Endothelial cell of umbilical vein (primary cell): ENCODE data around the gene NLRP3. TPM values are rescaled to one million over a fixed set of nuclear protein-coding genes. Genes with fewer than 3 reads are reported as not detected.

Source experiments
- BruUV-seq: library from RNA; stranded (reverse); fragments of 400-500 nt; replicated peaks from 2 replicates; lab custom pipeline; 2021; lab: Mats Ljungman, UMichigan
- CTCF ChIA-PET: fragments of 300-600, 350-600 bp; sonication (Branson Sonifier 250); formaldehyde crosslinking; loops from one replicate; lab custom pipeline; 2021; ENCODE audit warnings: antibody characterized with exemption, inconsistent platforms; lab: Charles Lee
- POLR2A ChIA-PET: fragments of 300-600, 350-600 bp; sonication (Branson Sonifier 250); formaldehyde crosslinking; loops from one replicate; lab custom pipeline; 2021; ENCODE audit warnings: antibody characterized with exemption, inconsistent platforms; lab: Charles Lee
- DNase-seq: peaks from one replicate; pipeline ENCODE4 v3.0.0-alpha.2; 2011; ENCODE audit warnings: low read depth, low spot score
- FAIRE-seq: peaks from 2 replicates; lab custom pipeline; 2011; peaks lifted over from hg19 to GRCh38; lab: Jason Lieb, UNC
- H2AFZ ChIP-seq: 2 replicates; pipeline ENCODE4 v1.6.0; 2012; ENCODE audit warnings: low read depth, low read length, control low read depth, inconsistent platforms
- H3K27ac ChIP-seq: 2 replicates; pipeline ENCODE4 v1.5.1; 2011; ENCODE audit warnings: low read depth, mild to moderate bottlenecking, control low read depth, low read length, moderate library complexity; ENCODE audit not compliant: insufficient read depth
- H3K27me3 ChIP-seq, 2 experiments: 2 replicates each; pipeline versions ENCODE4 v1.6.0 to v1.6.1; 2011; ENCODE audit warnings: low read length in 2 of 2, mixed read lengths in 1 of 2; ENCODE audit not compliant: control insufficient read depth in 2 of 2, insufficient read depth in 2 of 2
- H3K36me3 ChIP-seq, 2 experiments: 2 replicates in 1 of 2; 3 replicates in 1 of 2; pipeline ENCODE4 v1.5.1; 2011; ENCODE audit warnings: low read length in 2 of 2, mild to moderate bottlenecking in 1 of 2, moderate library complexity in 1 of 2; ENCODE audit not compliant: control insufficient read depth in 2 of 2, insufficient read depth in 2 of 2; ENCODE audit errors: extremely low read depth in 1 of 2
- H3K4me1 ChIP-seq: 3 replicates; pipeline ENCODE4 v1.5.1; 2011; ENCODE audit warnings: mild to moderate bottlenecking, low read length; ENCODE audit not compliant: control insufficient read depth, insufficient read depth; ENCODE audit errors: extremely low read depth
- H3K4me2 ChIP-seq: 2 replicates; pipeline ENCODE4 v1.6.1; 2011; ENCODE audit warnings: low read length, control low read depth, mixed read lengths; ENCODE audit not compliant: insufficient read depth
- H3K4me3 ChIP-seq, 3 experiments: fragments of 200-600 bp in 1 of 3; sonication (generic), shearing (Covaris generic) in 1 of 3; replicated peaks in 1 of 3; 2 replicates each; pipeline ENCODE4 v1.5.1; 2011 to 2016; ENCODE audit warnings: control low read depth in 3 of 3, low read length in 3 of 3, mild to moderate bottlenecking in 2 of 3, inconsistent platforms in 1 of 3, low read depth in 1 of 3, moderate library complexity in 1 of 3; ENCODE audit not compliant: insufficient read depth in 1 of 3
- H3K79me2 ChIP-seq: 2 replicates; pipeline ENCODE4 v1.6.0; 2012; ENCODE audit warnings: low read length, inconsistent platforms; ENCODE audit not compliant: control insufficient read depth, insufficient read depth
- H3K9ac ChIP-seq: replicated peaks from 2 replicates; pipeline ENCODE3; 2011; ENCODE audit warnings: low read length, control low read depth; ENCODE audit not compliant: insufficient read depth; ENCODE audit errors: extremely low read depth
- H3K9me1 ChIP-seq: replicated peaks from 3 replicates; pipeline ENCODE4 v1.6.0; 2011; ENCODE audit warnings: mild to moderate bottlenecking, low read length; ENCODE audit not compliant: control insufficient read depth, insufficient read depth; ENCODE audit errors: extremely low read depth
- H3K9me3 ChIP-seq: replicated peaks from 2 replicates; pipeline ENCODE4 v1.5.1; 2012; ENCODE audit warnings: low read length, inconsistent platforms; ENCODE audit not compliant: control insufficient read depth, insufficient read depth
- H4K20me1 ChIP-seq: replicated peaks from 2 replicates; pipeline ENCODE3; 2011; ENCODE audit warnings: mild to moderate bottlenecking, low read length; ENCODE audit not compliant: control insufficient read depth, insufficient read depth; ENCODE audit errors: extremely low read depth
- CTCF ChIP-seq, 2 donors: IDR thresholded peaks; 1 replicate in 1 of 2; 2 replicates in 1 of 2; pipeline ENCODE4 v1.5.1; 2011; ENCODE audit warnings: low read length in 2 of 2, mild to moderate bottlenecking in 2 of 2, moderate library complexity in 2 of 2, control low read depth in 1 of 2, inconsistent platforms in 1 of 2, low read depth in 1 of 2; ENCODE audit not compliant: insufficient read depth in 1 of 2; ENCODE audit errors: extremely low read depth in 1 of 2
- EZH2 ChIP-seq: IDR thresholded peaks from 2 replicates; pipeline ENCODE4 v1.6.1; 2012; ENCODE audit warnings: borderline replicate concordance, low read depth, mild to moderate bottlenecking, moderate library complexity, low read length, inconsistent platforms; ENCODE audit not compliant: severe bottlenecking
- FOS ChIP-seq: IDR thresholded peaks from 2 replicates; pipeline ENCODE4 v1.6.1; 2011; ENCODE audit warnings: mild to moderate bottlenecking, low read length, moderate library complexity, borderline replicate concordance; ENCODE audit not compliant: insufficient read depth
- GATA2 ChIP-seq: IDR thresholded peaks from 2 replicates; pipeline ENCODE4 v1.7.0; 2011; ENCODE audit warnings: low read depth, mild to moderate bottlenecking, moderate library complexity, mixed read lengths, low read length; ENCODE audit not compliant: insufficient read length, insufficient read depth
- JUN ChIP-seq: IDR thresholded peaks from 2 replicates; pipeline ENCODE4 v1.6.1; 2011; ENCODE audit warnings: borderline replicate concordance, low read depth; ENCODE audit not compliant: insufficient read length, insufficient read depth
- MAX ChIP-seq: IDR thresholded peaks from 2 replicates; pipeline ENCODE4 v1.6.1; 2011; ENCODE audit not compliant: insufficient read depth, insufficient read length
- MYC ChIP-seq: IDR thresholded peaks from one replicate; pipeline ENCODE4 v1.6.1; 2011; ENCODE audit warnings: mild to moderate bottlenecking, low read depth, low read length
- POLR2A ChIP-seq: IDR thresholded peaks from 2 replicates; pipeline ENCODE4 v1.6.1; 2012; ENCODE audit warnings: low read depth, mild to moderate bottlenecking, control low read depth, low read length
- POLR2AphosphoS5 ChIP-seq: IDR thresholded peaks from 2 replicates; pipeline ENCODE4 v1.6.1; 2012; ENCODE audit warnings: low read depth, mild to moderate bottlenecking, control low read depth, low read length, moderate library complexity; ENCODE audit not compliant: insufficient read depth
- dilution Hi-C: fragments of 300-500 bp; cut with MboI; formaldehyde crosslinking; loops from one replicate; pipeline ENCODE4 v1.15.0; 2019; ENCODE audit warnings: low sequenced_read_pairs; ENCODE audit not compliant: extremely low pct_ligation_motif_present
- intact Hi-C: fragments of 100-400 bp; cut with micrococcal nuclease; formaldehyde crosslinking; loops from one replicate; pipeline ENCODE4 v1.10.0; 2022
- polyA plus RNA-seq, 4 experiments: library from polyadenylated mRNA; depleted of rRNA in 3 of 4; stranded (reverse) in 3 of 4; unstranded in 1 of 4; fragments of >200 nt; gene quantifications; 2 replicates each; pipeline versions ENCODE4 v1.2.1 to v1.2.3, GENCODE V29; 2011 to 2012; ENCODE audit warnings: missing spikeins in 1 of 4
- total RNA-seq: library from RNA; stranded (reverse); gene quantifications from 2 replicates; pipeline ENCODE4 v1.2.3, GENCODE V29; 2021

The NLRP3 gene
- total and polyA plus RNA-seq, 2 donors (not counting 3 experiments of a cell fraction or from before 2014, with no cell fraction given), result 0.24 to 0.29 TPM

GRCh38 chr1:247442164-247442563 lies 26.2 kb downstream of the NLRP3 start:
- dilution Hi-C loops (no loop called here), intact Hi-C loops (no loop called here)
- H2AFZ ChIP-seq, result no peak overlapping the region
- no peaks in the 10 kb centered on the region for H3K4me1 ChIP-seq
- no peak overlapping the region for H3K27ac ChIP-seq
- H3K9me3 ChIP-seq, result no peaks in the 10 kb centered on the region
- H3K4me2 ChIP-seq, result no peak overlapping the region
- TF ChIP-seq POLR2A, result no peak
- TF ChIP-seq MYC, result no peak
- no peak for TF ChIP-seq MAX
- no peak for TF ChIP-seq FOS
- TF ChIP-seq JUN, result no peak
- TF ChIP-seq GATA2, result no peak
- no peak for TF ChIP-seq CTCF (IDR thresholded peaks at IDR 0.05; ENCODE audit: extremely low read depth in 1 of 2, insufficient read depth in 1 of 2, low read depth in 1 of 2, low read length in 2 of 2)
- no peak for TF ChIP-seq EZH2
- TF ChIP-seq POLR2AphosphoS5, result no peak
- FAIRE-seq (no peak), DNase-seq (no peak)
- no peak overlapping the region for H3K9ac ChIP-seq
- no TSS peak for BruUV-seq
- H4K20me1 ChIP-seq, result no peaks in the 10 kb centered on the region
- no peaks in the 10 kb centered on the region for H3K79me2 ChIP-seq
- CTCF ChIA-PET, result no interaction called here
- POLR2A ChIA-PET, result no interaction called here
- no peak overlapping the region for H3K4me3 ChIP-seq
- H3K9me1 ChIP-seq, result no peaks in the 10 kb centered on the region
- no peaks in the 10 kb centered on the region for H3K27me3 ChIP-seq
- H3K36me3 ChIP-seq, result no peaks in the 10 kb centered on the region
